Medulla oblongata (tissue), 1 donor: Measurements from ENCODE around the gene GNG4.
A peak's percentile ranks its signal among the peaks of the same experiment; 100 is the strongest.

Source experiments
- DNase-seq: peaks from one replicate; pipeline ENCODE4 v3.0.0-alpha.2; 2015; ENCODE audit errors: extremely low spot score

The GNG4 gene

DNA sequence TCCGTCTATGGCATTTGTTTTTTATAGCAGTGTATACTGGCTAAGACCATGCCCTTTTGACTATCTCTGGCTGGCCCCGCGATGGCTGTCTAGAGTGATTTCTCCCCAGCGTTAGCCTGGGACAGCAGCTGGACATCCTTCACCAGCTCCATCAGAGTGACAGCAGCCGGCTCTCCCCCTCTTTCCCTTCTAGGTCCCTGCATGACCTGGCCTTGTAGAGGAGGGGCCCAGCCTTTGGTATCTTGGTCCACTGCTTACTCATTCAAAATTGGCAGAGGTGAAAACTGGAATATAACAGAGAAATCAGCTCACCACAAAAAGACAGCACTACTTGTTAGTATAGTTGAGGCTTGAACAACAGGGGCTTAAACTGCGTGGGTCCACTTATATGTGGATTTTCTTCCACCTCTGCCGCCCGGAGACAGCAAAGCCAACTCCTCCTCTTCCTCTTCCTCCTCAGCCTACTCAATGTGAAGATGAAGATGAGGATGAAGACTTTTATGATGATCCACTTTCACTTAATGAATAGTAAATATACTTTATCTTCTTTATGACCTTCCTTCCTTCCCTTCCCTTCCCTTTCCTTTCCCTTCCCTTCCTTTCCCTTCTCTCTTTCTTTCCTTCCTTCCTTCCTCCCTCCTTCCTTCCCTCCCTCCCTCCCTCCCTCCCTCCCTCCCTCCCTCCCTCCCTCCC lies 116.0 kb downstream of the GNG4 start:
- DNase-seq: no peak

DNA sequence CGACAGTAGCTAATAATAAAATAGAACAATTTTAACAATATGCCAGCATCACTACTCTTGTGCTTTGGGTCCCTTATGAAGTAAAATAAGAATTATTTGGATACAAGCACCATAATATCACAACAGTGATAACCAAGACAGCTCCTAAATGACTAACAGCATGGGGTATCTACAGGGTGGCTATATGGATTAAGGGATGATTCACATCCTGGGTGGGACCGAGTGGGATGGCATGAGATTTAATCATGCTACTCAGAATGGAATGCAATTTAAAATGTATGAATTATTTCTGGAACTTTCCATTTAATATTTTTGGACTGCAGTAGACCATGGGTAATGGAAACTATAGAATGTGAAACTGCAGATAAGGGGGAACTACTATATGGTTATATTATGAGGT lies 117.2 kb downstream of the GNG4 start:
- DNase-seq: no peak

GRCh38 chr1:235527196-235527814 lies 122.3 kb downstream of the GNG4 start:
- no peak for DNase-seq

DNA sequence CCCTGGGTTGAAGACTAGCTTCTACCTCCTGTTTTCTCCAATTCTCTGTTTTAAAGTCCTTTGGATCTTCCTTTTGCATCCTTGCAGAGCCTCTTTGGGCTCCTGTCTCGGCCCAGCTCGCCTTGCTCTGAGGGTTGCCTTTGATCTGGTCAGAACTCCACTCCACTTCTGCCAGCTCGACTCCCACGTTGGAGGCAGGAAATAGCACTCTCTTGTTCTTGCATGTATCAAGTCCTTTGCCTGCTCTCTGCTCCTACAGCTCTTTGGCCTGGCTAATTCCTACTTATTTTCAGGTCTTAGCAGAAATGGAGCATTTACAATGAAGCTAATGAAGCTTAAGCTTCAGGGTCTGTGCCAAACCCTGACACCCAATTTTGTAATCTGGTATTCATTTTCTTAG lies 124.3 kb downstream of the GNG4 start:
- DNase-seq: no peak

DNA sequence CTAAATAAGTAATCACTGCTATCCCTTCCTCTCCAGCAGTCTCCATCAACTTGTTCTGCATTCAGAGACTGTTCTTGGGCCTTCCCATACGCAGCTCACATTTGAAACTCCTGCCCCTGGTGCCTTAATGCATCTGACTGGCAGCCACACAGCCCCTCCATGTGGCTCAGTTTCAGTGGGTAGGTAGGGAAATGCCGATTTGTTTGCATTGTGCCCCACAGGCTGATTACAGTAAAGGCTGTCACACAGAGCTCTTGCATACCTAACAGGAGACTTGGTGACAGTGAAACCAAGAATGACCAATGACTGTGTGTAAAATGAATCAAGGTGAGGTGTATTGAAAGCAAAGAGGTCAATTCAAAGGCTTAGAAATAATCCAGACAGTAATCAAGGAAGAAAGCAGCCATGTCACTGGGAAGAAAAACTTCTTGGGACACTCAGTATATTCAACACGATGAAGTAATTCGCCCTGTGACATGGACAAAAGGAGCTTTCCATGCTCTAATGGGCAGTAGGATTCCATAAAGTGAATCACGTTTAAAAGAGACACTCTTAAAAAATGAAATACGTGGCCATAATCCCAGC lies 132.6 kb downstream of the GNG4 start:
- no peak for DNase-seq

- DNase-seq: no peak
These were observed 133.6 kb downstream of the GNG4 start for GRCh38 chr1:235515844-235516512.

- DNase-seq: peak; percentile 89
These were observed 135.9 kb downstream of the GNG4 start for GRCh38 chr1:235513495-235514366.

DNA sequence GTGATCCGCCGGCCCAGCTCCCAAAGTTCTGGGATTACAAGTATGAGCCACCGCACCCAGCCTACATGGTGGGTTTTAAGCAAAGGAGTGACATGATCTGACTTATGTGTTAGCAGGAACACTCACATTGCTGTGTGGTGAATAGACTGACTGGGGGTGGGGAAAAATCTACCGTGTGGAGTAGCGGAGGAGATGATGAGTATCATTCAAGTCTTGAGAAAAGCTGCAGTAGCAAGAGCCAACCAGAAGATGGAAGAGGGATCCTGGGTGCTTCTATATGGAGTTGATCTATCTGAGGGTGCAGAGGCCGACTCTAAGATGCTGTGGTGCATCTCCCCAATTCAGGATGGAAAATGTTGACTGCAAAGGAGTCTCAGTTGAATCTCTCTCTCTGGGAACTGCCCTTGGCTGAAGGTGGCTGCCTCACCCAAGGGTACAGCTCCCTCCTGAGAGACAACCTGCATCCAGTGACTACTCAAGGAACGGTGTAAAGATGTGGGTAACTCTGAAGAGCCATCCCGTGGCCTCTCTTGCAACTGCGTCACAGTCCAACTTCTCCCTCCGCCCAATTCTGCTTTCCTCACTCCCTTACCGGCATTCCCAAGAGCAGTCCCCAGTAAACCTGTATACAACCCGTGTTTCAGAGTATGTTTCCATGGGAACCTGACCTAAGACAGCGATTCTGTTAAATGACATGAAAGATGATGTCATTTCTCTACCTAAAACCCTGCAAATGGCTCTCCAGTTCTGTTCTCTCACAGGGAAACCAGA lies 137.9 kb downstream of the GNG4 start:
- DNase-seq: no peak

DNA sequence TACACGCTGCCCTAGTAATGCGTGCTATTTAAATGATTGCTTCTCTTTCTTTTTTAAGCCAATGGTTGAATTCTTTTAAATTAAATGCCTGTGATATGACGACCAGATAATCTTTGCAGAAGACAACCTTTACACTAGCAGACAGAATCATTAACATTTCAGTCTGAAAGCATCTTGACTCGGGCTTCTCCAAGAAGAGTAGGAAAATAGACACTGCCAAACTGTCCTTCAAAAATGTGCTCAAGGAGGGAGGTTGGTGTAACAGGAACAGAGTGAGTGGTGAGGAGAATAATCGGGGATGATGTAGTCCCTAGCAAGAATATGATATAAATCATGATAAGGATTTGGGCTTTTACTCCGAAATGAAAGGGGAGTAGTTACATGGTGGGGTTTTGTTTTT lies 138.8 kb downstream of the GNG4 start:
- no peak for DNase-seq

- DNase-seq: no peak
These were observed 142.0 kb downstream of the GNG4 start for GRCh38 chr1:235507623-235508022.

DNA sequence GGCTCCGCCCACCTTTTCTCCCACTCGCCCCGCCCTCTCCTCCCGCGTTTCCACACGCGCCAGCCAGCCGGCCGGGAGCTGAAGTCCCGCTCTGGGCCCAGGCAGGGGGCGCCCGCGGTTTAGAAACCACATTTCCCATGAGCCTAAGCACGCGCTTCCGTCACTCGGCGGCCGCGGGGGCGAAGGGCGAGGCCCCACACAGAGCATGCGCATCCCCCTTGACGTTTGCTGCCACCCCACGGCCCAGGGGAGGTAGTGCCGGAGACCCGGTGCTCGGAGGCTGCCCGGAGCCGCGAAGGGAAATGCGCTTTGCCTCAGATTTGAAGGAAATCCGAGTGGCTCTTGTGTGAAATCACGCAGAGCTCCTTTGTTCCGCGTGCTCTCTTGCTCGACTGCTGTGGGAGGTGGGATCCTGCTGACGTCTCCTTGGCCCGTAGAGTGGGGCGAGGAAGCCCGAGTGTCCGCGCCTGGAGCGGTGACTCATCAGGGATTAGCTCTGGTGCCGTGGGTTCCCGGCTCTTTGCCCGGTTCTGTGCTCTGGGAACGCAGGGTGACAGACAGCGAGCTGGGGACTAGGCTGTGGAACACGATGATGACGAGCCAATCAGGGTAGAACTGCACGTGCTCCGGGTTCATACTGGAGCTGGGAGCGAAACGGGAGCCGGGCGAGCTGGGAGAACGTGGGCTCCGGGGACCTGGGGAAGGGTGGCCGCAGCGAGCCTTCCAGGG lies 144.9 kb downstream of the GNG4 start:
- peak; percentile 99 for DNase-seq

DNA sequence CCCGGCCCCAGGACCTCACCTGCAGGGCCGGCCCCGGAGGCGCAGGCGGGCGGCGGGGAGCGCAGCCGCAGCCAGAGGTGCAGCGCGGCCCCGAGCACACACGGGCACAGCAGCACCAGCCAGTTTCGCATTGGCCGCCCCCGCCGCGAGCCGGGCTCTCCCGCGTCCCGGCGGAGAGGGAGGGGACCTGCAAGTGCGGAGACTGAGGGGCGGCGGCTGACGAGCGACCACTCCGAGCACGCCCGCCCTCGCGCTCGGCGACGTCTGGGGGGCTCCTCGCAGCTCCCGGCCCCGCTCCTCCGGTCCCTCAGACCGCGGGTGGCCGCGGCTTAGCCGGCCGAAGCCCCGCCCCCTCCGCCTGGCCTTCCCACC lies 145.5 kb downstream of the GNG4 start, which contains the start of gene B3GALNT2:
TSS of gene B3GALNT2 (minus strand) at position 331 of the 372 bp plus-strand sequence. CDS start at position 131, 200 bp downstream.
- DNase-seq: no peak

GRCh38 chr1:235503403-235504121 lies 146.0 kb downstream of the GNG4 start:
- peak; percentile 57 for DNase-seq

DNA sequence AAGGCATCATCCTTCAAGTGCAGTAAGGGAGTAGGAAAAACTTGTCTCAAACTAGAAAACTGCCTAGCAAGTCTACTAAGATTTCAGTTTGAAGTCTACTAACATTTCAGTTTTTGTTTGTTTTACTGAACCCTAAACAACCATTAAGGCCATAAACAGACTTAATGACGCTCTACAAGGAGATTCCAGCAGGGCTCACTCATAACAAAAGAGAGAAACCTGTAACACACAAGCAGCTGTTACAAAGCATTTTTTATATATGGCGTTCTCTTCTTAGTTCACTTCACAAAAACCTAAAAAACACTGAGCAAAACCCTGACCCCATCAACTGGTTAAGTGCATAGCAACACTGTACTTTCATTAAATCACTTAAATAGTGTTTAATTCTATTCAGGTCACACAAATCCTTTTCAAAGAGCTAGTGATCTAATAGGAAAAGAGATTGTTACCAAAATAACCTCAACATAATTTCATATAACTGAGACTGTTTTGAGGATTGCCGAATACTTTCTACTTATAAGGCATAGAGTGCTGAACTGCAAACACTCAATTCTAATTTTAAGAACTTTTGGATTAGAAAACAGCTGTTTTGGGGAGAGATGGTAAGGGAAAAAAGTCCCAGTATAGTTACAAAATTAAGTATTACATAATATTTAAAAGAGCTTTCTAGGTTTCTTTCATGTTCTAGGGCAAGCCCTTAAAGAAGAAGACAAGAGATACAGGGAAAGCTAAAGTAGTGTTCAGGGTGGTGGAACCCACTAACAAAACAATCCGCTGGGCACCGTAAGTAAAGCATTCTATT lies 146.8 kb downstream of the GNG4 start:
- peak; percentile 43 for DNase-seq

- DNase-seq: no peak
These were observed 148.5 kb downstream of the GNG4 start for GRCh38 chr1:235500971-235501540.
